ENCODE measurements around the gene TNK1. TPM values are rescaled to one million over a fixed set of nuclear protein-coding genes. Genes with fewer than 3 reads are reported as not detected.
"Not testable (repeated sequence)": the region's sequence is repeated elsewhere in the genome, so short reads cannot be mapped to it uniquely, and the experiment has no call there.

TNK1 gene
- total RNA-seq, 1 donor from 2014 or later, result 5.8 TPM

- ATAC-seq, result no peak
- Histone ChIP-seq H3K36me3 (no peaks in the 10 kb centered on the region), H3K27me3 (no peaks in the 10 kb centered on the region), H3K4me1 (no peaks in the 10 kb centered on the region), H3K4me3 (no peak overlapping the region), H3K9me3 (no peaks in the 10 kb centered on the region), H3K27ac (no peak overlapping the region)
- no peak for TF ChIP-seq CTCF (IDR thresholded peaks at IDR 0.05)
- DNase-seq, result no peak
- intact Hi-C loops (cut with DNase I), result no loop called here
These were observed 17.6 kb upstream of the TNK1 start for GRCh38 chr17:7363311-7363710.

GRCh38 chr17:7365963-7366362 is 14.9 kb upstream of the TNK1 start:
- intact Hi-C loops (cut with DNase I), result not testable (repeated sequence)

GRCh38 chr17:7367083-7367482 is 13.8 kb upstream of the TNK1 start:
- TF ChIP-seq CTCF (IDR thresholded peaks at IDR 0.05), result no peak
- no peaks in the 10 kb centered on the region for H3K36me3 ChIP-seq
- DNase-seq (no peak), ATAC-seq (no peak)
- no peaks in the 10 kb centered on the region for H3K27me3 ChIP-seq
- H3K27ac ChIP-seq, result no peak overlapping the region
- H3K4me3 ChIP-seq, result no peak overlapping the region
- intact Hi-C loops (cut with DNase I), result no loop called here
- H3K4me1 ChIP-seq, result no peaks in the 10 kb centered on the region
- no peaks in the 10 kb centered on the region for H3K9me3 ChIP-seq

More at GRCh38 chr17:7365963-7366362, 14.9 kb upstream of the TNK1 start:
- ATAC-seq, H3K36me3 ChIP-seq, DNase-seq, H3K4me1 ChIP-seq, H3K27ac ChIP-seq, H3K4me3 ChIP-seq, H3K27me3 ChIP-seq, H3K9me3 ChIP-seq: not testable (repeated sequence)

GRCh38 chr17:7367918-7368598 is 12.8 kb upstream of the TNK1 start:
- H3K27ac ChIP-seq, result no peak overlapping the region
- H3K4me1 ChIP-seq, result no peaks in the 10 kb centered on the region
- H3K9me3 ChIP-seq, result no peaks in the 10 kb centered on the region
- TF ChIP-seq CTCF (IDR thresholded peaks at IDR 0.05), result no peak
- no peak overlapping the region for H3K4me3 ChIP-seq
- ATAC-seq (no peak), DNase-seq (no peak)
- H3K27me3 ChIP-seq, result no peaks in the 10 kb centered on the region
- intact Hi-C loops (cut with DNase I), result no loop called here
- no peaks in the 10 kb centered on the region for H3K36me3 ChIP-seq

- H3K36me3 ChIP-seq; H3K9me3 ChIP-seq; DNase-seq; ATAC-seq; H3K27ac ChIP-seq; H3K4me1 ChIP-seq; H3K27me3 ChIP-seq; H3K4me3 ChIP-seq; intact Hi-C loops (cut with DNase I): not testable (repeated sequence)
These were observed 12.3 kb upstream of the TNK1 start for GRCh38 chr17:7368599-7368994.

GRCh38 chr17:7369825-7370224 is 11.1 kb upstream of the TNK1 start:
- no peak for DNase-seq
- intact Hi-C loops (cut with DNase I), result no loop called here
- H3K4me3 ChIP-seq, result no peak overlapping the region
- H3K9me3 ChIP-seq, result no peaks in the 10 kb centered on the region
- no peak for ATAC-seq
- TF ChIP-seq CTCF (IDR thresholded peaks at IDR 0.05), result no peak
- no peak overlapping the region for H3K27ac ChIP-seq
- H3K27me3 ChIP-seq, result no peaks in the 10 kb centered on the region
- no peaks in the 10 kb centered on the region for H3K36me3 ChIP-seq
- no peaks in the 10 kb centered on the region for H3K4me1 ChIP-seq

GRCh38 chr17:7370853-7371252 is 10.0 kb upstream of the TNK1 start:
- no peaks in the 10 kb centered on the region for H3K27me3 ChIP-seq
- H3K9me3 ChIP-seq, result no peaks in the 10 kb centered on the region
- H3K4me1 ChIP-seq, result no peaks in the 10 kb centered on the region
- ATAC-seq (no peak), DNase-seq (no peak)
- no peak for TF ChIP-seq CTCF (IDR thresholded peaks at IDR 0.05)
- H3K36me3 ChIP-seq, result no peaks in the 10 kb centered on the region
- no peak overlapping the region for H3K27ac ChIP-seq
- intact Hi-C loops (cut with DNase I), result no loop called here
- no peak overlapping the region for H3K4me3 ChIP-seq
